Lower lobe of right lung (tissue), 2 donors: Measurements from ENCODE around the gene GRIN1. TPM values are rescaled to one million over a fixed set of nuclear protein-coding genes. Genes with fewer than 3 reads are reported as not detected.

Experiments used
- ATAC-seq, 2 donors: fragments of 200-7000 bp; cut with Tn5 transposase; one replicate each; pipeline ENCODE4 v1.9.1; 2020 to 2022; ENCODE audit warnings: mild to moderate bottlenecking in 2 of 2, moderate library complexity in 2 of 2
- DNase-seq: peaks from one replicate; pipeline ENCODE4 v3.0.0-alpha.2; 2020
- H3K27ac ChIP-seq: fragments of 200-600 bp; one replicate; pipeline ENCODE4 v1.8.0; 2022
- H3K27me3 ChIP-seq: fragments of 200-600 bp; one replicate; pipeline ENCODE4 v1.8.0; 2022; ENCODE audit warnings: low read depth
- H3K36me3 ChIP-seq: fragments of 200-600 bp; one replicate; pipeline ENCODE4 v1.8.0; 2022; ENCODE audit warnings: mild to moderate bottlenecking
- H3K4me1 ChIP-seq: fragments of 200-600 bp; one replicate; pipeline ENCODE4 v1.8.0; 2022
- H3K4me3 ChIP-seq: fragments of 200-600 bp; one replicate; pipeline ENCODE4 v1.8.0; 2022; ENCODE audit warnings: mild to moderate bottlenecking
- H3K9me3 ChIP-seq: fragments of 200-600 bp; one replicate; pipeline ENCODE4 v1.8.0; 2022
- intact Hi-C: fragments of 100-400 bp; cut with DNase I; formaldehyde crosslinking; loops from one replicate; pipeline ENCODE4 v1.11.0; 2022
- total RNA-seq: library from RNA; stranded (reverse); fragmentation: NEBNext Ultra II Directional; extraction: Animal tissue kit (Norgen Biotek cat#: 25700); gene quantifications from one replicate; pipeline ENCODE4 v1.2.1, GENCODE V29; 2021
- TF ChIP-seq, protein P1 (sequence below): fragments of 200-600 bp; IDR thresholded peaks from one replicate; pipeline ENCODE4 v1.8.0; 2022; ENCODE audit warnings: antibody characterized with exemption, mild to moderate bottlenecking
- donor health status: DM: no; HTN: yes; CAD: no; lungs with severe emphysema.

The GRIN1 gene
- total RNA-seq, 1 donor from 2014 or later, result 0.92 TPM

DNA sequence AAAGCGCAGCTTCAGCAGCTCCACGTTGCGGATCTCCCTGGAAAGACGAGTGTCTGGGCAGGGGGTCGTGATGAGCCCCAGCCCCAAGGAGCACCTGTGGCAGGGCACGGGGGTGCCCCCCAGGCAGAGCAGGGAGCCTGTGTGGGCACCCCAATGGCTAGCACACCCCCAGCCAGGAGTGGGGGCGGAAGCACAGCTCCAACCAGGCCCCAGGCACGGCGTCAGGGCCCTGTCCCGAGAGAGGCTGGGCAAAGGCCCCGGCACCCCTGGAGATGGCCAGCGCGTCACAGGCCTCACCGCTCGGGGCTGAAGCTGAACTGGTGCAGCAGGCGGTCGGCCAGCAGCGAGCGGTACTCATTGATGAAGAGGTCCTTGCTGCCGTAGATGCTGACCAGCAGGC is 41.5 kb downstream of the GRIN1 start:
- DNase-seq (no peak), ATAC-seq (no peak)
- H3K27me3 ChIP-seq, result no peaks in the 10 kb centered on the region
- no peak overlapping the region for H3K27ac ChIP-seq
- no peaks in the 10 kb centered on the region for H3K9me3 ChIP-seq
- H3K36me3 ChIP-seq, result peaks cover 78% of the 10 kb centered on the region
- no peak overlapping the region for H3K4me3 ChIP-seq
- H3K4me1 ChIP-seq, result peaks cover 7% of the 10 kb centered on the region
- intact Hi-C loops, result no loop called here
- TF ChIP-seq, protein P1, sequence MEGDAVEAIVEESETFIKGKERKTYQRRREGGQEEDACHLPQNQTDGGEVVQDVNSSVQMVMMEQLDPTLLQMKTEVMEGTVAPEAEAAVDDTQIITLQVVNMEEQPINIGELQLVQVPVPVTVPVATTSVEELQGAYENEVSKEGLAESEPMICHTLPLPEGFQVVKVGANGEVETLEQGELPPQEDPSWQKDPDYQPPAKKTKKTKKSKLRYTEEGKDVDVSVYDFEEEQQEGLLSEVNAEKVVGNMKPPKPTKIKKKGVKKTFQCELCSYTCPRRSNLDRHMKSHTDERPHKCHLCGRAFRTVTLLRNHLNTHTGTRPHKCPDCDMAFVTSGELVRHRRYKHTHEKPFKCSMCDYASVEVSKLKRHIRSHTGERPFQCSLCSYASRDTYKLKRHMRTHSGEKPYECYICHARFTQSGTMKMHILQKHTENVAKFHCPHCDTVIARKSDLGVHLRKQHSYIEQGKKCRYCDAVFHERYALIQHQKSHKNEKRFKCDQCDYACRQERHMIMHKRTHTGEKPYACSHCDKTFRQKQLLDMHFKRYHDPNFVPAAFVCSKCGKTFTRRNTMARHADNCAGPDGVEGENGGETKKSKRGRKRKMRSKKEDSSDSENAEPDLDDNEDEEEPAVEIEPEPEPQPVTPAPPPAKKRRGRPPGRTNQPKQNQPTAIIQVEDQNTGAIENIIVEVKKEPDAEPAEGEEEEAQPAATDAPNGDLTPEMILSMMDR, result no peak

DNA sequence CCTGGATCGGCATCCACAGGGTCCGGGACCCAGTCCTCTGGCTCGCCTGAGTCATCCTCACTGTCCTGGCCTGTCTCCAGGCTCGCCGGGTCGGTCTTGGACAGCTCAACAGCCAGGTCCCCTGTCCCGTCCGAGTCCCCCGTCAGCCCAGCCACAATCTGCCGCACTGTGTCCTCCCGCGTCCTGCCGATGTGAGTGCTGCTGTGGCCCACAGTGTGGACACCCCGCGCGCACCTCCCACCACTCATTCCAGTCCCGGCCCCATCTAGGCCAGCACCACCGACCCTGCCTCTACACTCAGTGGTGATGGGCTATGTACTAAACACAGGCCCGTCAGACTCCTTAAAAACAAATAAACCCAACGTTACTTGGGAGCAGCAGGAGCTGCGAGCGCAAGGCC is 42.7 kb downstream of the GRIN1 start:
- no peak for DNase-seq
- TF ChIP-seq, protein P1, result no peak
- no peak for ATAC-seq
- Histone ChIP-seq H3K9me3 (no peaks in the 10 kb centered on the region), H3K4me3 (no peak overlapping the region), H3K4me1 (peaks cover 19% of the 10 kb centered on the region), H3K27ac (no peak overlapping the region), H3K27me3 (no peaks in the 10 kb centered on the region), H3K36me3 (peaks cover 88% of the 10 kb centered on the region)
- intact Hi-C loops, result no loop called here

DNA sequence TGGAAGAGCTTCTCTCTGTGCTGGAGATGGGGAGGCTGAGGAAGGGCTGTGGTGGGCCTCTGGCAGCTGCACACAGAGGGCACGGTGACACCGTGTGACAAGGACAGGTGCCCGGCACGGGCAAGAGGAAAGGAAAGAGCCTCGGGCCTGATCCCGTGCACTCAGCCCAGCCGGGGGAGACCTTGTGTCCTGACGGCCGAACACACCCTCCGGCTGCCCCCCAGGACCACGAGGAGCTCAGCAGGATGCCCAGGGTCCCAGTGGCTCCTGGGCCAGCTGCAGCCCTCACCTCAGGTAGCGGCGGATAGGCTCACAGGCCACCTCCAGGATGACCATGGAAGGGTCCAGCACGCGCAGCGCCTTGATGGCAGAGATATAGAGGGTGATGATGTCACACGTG is 43.9 kb downstream of the GRIN1 start:
- DNase-seq (no peak), ATAC-seq (no peak)
- Histone ChIP-seq H3K27ac (no peak overlapping the region), H3K27me3 (no peaks in the 10 kb centered on the region), H3K36me3 (peaks cover 87% of the 10 kb centered on the region), H3K4me3 (no peak overlapping the region), H3K9me3 (no peaks in the 10 kb centered on the region), H3K4me1 (peaks cover 30% of the 10 kb centered on the region)
- intact Hi-C loops, result no loop called here
- TF ChIP-seq, protein P1, result no peak

DNA sequence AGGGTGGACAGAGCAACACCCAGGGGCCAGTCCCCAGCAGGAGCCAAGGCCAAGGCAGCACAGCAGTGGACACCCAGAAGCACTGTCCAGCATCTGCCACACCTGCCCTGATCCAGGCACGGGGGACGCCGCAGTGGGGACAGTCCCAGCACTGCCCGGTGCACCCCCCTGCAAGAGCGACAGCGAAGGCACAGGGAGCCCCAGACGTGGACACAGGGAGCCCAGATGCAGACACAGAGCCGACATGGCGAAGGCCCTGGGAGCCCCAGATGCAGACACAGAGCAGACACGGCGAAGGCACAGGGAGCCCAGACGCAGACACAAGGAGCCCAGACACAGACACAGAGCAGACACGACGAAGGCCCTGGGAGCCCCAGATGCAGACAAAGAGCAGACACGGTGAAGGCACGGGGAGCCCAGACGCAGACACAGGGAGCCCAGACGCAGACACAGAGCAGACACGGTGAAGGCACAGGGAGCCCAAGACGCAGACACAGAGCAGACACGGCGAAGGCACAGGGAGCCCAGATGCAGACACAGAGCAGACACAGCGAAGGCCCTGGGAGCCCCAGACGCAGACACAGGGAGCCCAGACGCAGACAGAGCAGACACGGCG is 45.1 kb downstream of the GRIN1 start:
- peaks cover 74% of the 10 kb centered on the region for H3K36me3 ChIP-seq
- no peaks in the 10 kb centered on the region for H3K9me3 ChIP-seq
- ATAC-seq (no peak), DNase-seq (no peak)
- H3K27me3 ChIP-seq, result no peaks in the 10 kb centered on the region
- peaks cover 31% of the 10 kb centered on the region for H3K4me1 ChIP-seq
- no peak overlapping the region for H3K27ac ChIP-seq
- no peak overlapping the region for H3K4me3 ChIP-seq
- TF ChIP-seq, protein P1, result no peak
- intact Hi-C loops, result no loop called here

DNA sequence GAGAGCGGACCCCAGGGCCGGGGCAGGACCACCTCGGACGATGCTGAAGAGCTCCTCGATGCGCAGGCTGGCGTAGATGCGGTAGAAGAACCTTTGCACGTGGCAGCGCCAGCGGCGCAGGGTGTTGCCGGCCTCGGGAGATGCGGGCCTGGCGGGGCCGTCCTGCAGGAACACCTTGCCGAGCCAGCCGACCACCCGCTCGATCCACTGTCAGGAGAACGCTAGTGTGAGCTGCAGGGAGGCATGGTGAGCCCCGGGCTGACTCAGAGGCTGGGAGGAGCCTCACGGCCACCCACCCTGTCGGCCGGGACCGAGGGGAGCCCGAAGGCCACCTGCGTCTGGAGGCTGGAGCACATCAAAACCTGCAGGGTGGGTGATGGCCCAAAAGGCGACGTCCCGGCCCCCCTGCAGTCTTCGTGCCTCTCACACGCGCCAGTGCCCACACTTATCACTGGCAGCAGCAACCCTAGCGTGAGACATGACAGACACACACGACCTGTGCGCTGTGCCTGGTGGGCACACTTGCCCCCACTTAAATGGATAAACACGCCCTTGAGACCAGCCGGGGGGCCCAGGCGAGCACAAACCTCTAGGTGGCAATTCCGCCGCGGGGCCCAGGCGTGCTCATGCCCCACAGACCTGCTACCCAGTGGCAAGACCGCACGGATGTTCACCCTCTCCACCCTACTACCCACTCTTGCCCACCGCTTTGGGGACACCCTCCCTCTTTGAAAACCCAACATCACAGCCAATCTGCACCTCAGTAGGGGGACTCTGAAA is 46.1 kb downstream of the GRIN1 start:
- TF ChIP-seq, protein P1, result no peak
- H3K9me3 ChIP-seq, result no peaks in the 10 kb centered on the region
- peaks cover 41% of the 10 kb centered on the region for H3K4me1 ChIP-seq
- intact Hi-C loops, result no loop called here
- H3K36me3 ChIP-seq, result peaks cover 69% of the 10 kb centered on the region
- H3K4me3 ChIP-seq, result no peak overlapping the region
- no peaks in the 10 kb centered on the region for H3K27me3 ChIP-seq
- no peak overlapping the region for H3K27ac ChIP-seq
- no peak for DNase-seq
- no peak for ATAC-seq
